WTC11 (cell line): ENCODE data around the gene SLC17A9.

ENCODE experiments used
- CREM ChIP-seq: sonication (generic); formaldehyde crosslinking; IDR thresholded peaks from 2 replicates; pipeline ENCODE4 v1.8.1; 2022; ENCODE audit warnings: mild to moderate bottlenecking, missing genetic modification reagents, moderate library complexity
- CTCF ChIP-seq: fragments of 200-600 bp; IDR thresholded peaks from 2 replicates; pipeline ENCODE4 v1.8.0; 2022; ENCODE audit warnings: antibody characterized with exemption
- ETV6 ChIP-seq: sonication (generic); formaldehyde crosslinking; IDR thresholded peaks from 2 replicates; pipeline ENCODE4 v1.8.1; 2022; ENCODE audit warnings: mild to moderate bottlenecking, missing genetic modification reagents
- HMGXB4 ChIP-seq: sonication (generic); formaldehyde crosslinking; IDR thresholded peaks from 2 replicates; pipeline ENCODE4 v1.8.1; 2023; ENCODE audit warnings: mild to moderate bottlenecking, moderate library complexity, missing genetic modification reagents
- IRF2 ChIP-seq: sonication (generic); formaldehyde crosslinking; IDR thresholded peaks from 2 replicates; pipeline ENCODE4 v1.8.0; 2022; ENCODE audit warnings: low read depth, missing genetic modification reagents, borderline replicate concordance
- JUN ChIP-seq: sonication (generic); formaldehyde crosslinking; IDR thresholded peaks from 2 replicates; pipeline ENCODE4 v1.8.0; 2023; ENCODE audit warnings: mild to moderate bottlenecking, missing genetic modification reagents
- NFYB ChIP-seq: sonication (generic); formaldehyde crosslinking; conservative IDR thresholded peaks from 2 replicates; pipeline ENCODE4 v1.8.0; 2022; ENCODE audit warnings: low read depth, missing genetic modification reagents
- RELA ChIP-seq: sonication (generic); formaldehyde crosslinking; IDR thresholded peaks from 2 replicates; pipeline ENCODE4 v1.8.1; 2022; ENCODE audit warnings: missing genetic modification reagents, mild to moderate bottlenecking, borderline replicate concordance
- SP1 ChIP-seq: sonication (generic); formaldehyde crosslinking; conservative IDR thresholded peaks from 2 replicates; pipeline ENCODE4 v1.8.1; 2022; ENCODE audit warnings: missing genetic modification reagents
- TCF7 ChIP-seq: sonication (generic); formaldehyde crosslinking; IDR thresholded peaks from 2 replicates; pipeline ENCODE4 v1.8.0; 2022; ENCODE audit warnings: mild to moderate bottlenecking, low read depth, missing genetic modification reagents, moderate library complexity
- ZNF263 ChIP-seq: sonication (generic); formaldehyde crosslinking; IDR thresholded peaks from 2 replicates; pipeline ENCODE4 v1.8.1; 2022; ENCODE audit warnings: low read depth, mild to moderate bottlenecking, moderate library complexity, missing genetic modification reagents
- TF ChIP-seq, protein P1 (sequence below): sonication (generic); formaldehyde crosslinking; IDR thresholded peaks from 2 replicates; pipeline ENCODE4 v1.8.1; 2022; ENCODE audit warnings: low read depth, missing genetic modification reagents, borderline replicate concordance
- TF ChIP-seq, protein P2 (sequence below): sonication (generic); formaldehyde crosslinking; conservative IDR thresholded peaks from 2 replicates; pipeline ENCODE4 v1.8.1; 2023; ENCODE audit warnings: mild to moderate bottlenecking, low read depth, missing genetic modification reagents, moderate library complexity

DNA sequence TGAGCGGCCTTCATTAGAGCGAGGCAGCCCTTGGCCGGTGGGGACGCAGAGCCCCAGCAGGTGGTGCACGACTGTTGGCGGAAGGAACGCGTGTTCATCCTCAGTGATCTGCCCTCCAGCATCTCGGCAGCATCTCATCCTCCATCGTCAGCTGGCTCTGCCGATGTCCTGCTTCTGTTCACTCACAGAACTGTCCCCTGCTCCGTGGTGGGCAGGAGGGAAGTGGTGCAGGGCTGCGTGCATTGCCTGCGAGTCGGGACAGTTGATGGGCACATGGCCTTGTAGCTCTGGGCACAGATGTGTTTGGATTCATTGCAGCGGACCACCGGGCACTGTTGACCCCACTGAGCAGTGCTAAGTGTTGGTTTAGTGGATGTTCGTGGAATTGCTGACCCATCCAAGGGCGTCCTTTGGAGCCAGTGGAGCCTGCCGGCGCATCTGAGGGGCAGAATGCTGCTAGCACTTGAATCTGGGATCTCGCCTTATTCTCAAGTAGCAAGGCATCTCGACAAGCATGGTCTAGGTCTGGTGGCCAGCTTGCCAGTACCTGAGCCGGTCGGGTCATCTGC lies 6.7 kb upstream of the SLC17A9 start:
- TF ChIP-seq NFYB (CRISPR knock-in tag) (no peak), CREM (CRISPR knock-in tag) (no peak), CTCF (no peak), HMGXB4 (no peak), TCF7 (CRISPR knock-in tag) (no peak), JUN (CRISPR knock-in tag) (no peak), IRF2 (CRISPR knock-in tag) (no peak), RELA (CRISPR knock-in tag) (no peak), ZNF263 (CRISPR knock-in tag) (no peak), SP1 (CRISPR knock-in tag) (no peak), ETV6 (no peak)
- TF ChIP-seq, protein P1, sequence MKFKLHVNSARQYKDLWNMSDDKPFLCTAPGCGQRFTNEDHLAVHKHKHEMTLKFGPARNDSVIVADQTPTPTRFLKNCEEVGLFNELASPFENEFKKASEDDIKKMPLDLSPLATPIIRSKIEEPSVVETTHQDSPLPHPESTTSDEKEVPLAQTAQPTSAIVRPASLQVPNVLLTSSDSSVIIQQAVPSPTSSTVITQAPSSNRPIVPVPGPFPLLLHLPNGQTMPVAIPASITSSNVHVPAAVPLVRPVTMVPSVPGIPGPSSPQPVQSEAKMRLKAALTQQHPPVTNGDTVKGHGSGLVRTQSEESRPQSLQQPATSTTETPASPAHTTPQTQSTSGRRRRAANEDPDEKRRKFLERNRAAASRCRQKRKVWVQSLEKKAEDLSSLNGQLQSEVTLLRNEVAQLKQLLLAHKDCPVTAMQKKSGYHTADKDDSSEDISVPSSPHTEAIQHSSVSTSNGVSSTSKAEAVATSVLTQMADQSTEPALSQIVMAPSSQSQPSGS (CRISPR knock-in tag) = no peak
- TF ChIP-seq, protein P2, sequence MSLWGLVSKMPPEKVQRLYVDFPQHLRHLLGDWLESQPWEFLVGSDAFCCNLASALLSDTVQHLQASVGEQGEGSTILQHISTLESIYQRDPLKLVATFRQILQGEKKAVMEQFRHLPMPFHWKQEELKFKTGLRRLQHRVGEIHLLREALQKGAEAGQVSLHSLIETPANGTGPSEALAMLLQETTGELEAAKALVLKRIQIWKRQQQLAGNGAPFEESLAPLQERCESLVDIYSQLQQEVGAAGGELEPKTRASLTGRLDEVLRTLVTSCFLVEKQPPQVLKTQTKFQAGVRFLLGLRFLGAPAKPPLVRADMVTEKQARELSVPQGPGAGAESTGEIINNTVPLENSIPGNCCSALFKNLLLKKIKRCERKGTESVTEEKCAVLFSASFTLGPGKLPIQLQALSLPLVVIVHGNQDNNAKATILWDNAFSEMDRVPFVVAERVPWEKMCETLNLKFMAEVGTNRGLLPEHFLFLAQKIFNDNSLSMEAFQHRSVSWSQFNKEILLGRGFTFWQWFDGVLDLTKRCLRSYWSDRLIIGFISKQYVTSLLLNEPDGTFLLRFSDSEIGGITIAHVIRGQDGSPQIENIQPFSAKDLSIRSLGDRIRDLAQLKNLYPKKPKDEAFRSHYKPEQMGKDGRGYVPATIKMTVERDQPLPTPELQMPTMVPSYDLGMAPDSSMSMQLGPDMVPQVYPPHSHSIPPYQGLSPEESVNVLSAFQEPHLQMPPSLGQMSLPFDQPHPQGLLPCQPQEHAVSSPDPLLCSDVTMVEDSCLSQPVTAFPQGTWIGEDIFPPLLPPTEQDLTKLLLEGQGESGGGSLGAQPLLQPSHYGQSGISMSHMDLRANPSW (CRISPR knock-in tag) = no peak
